K562 (cell line): ENCODE measurements around the gene PDE4A. TPM values are rescaled to one million over a fixed set of nuclear protein-coding genes. Genes with fewer than 3 reads are reported as not detected.

Experiments
- ATAC-seq: fragments of 200-7000 bp; cut with Tn5 transposase; 3 replicates; pipeline ENCODE4 v1.9.1; 2020; ENCODE audit warnings: moderate library complexity
- BruUV-seq: library from RNA; stranded (reverse); fragments of 400-500 nt; replicated peaks from 2 replicates; lab custom pipeline; 2021; lab: Mats Ljungman, UMichigan
- CTCF ChIA-PET: fragments of 300-600 bp; formaldehyde crosslinking; extraction: SDS; loops from one replicate; lab custom pipeline; 2021; ENCODE audit warnings: low intra/inter-chr PET ratio; lab: Yijun Ruan, JAX
- POLR2A ChIA-PET: fragments of 300-600, 350-650 bp; sonication (Branson Sonifier 250); formaldehyde crosslinking; extraction: SDS; loops from one replicate; lab custom pipeline; 2021; ENCODE audit warnings: antibody characterized with exemption, inconsistent platforms; lab: Yijun Ruan, JAX
- DNase-seq, 4 experiments: peaks; one replicate each; pipeline versions ENCODE4 v3.0.0 to v3.0.0-alpha.2; 2011 to 2018; ENCODE audit warnings: low spot score in 3 of 4, mixed read lengths in 3 of 4; ENCODE audit errors: extremely low read depth in 1 of 4
- FAIRE-seq: peaks from 2 replicates; lab custom pipeline; 2011; peaks lifted over from hg19 to GRCh38; lab: Jason Lieb, UNC
- H2AFZ ChIP-seq: 2 replicates; pipeline ENCODE4 v1.6.0; 2011; ENCODE audit warnings: low read depth, low read length, control low read depth, inconsistent platforms
- H3K27ac ChIP-seq: fragments of 200-600 bp; 3 replicates; pipeline ENCODE4 v1.8.0; 2011; ENCODE audit warnings: low read depth, mild to moderate bottlenecking, control low read depth, inconsistent platforms, low read length, moderate library complexity, mixed read lengths; ENCODE audit errors: extremely low read depth
- H3K27me3 ChIP-seq, 2 experiments: fragments of 300-600 bp in 1 of 2; 2 replicates in 1 of 2; 3 replicates in 1 of 2; pipeline versions ENCODE4 v1.6.0 to v1.8.0; 2011; ENCODE audit warnings: inconsistent platforms in 2 of 2, low read length in 2 of 2, mild to moderate bottlenecking in 1 of 2, mixed read lengths in 1 of 2, moderate library complexity in 1 of 2; ENCODE audit not compliant: control insufficient read depth in 2 of 2, insufficient read depth in 2 of 2
- H3K36me3 ChIP-seq: fragments of 300-600 bp; 3 replicates; pipeline ENCODE4 v1.8.0; 2011; ENCODE audit warnings: mild to moderate bottlenecking, low read length, inconsistent platforms; ENCODE audit not compliant: control insufficient read depth, insufficient read depth
- H3K4me1 ChIP-seq, 2 experiments: fragments of 200-600 bp in 1 of 2; replicated peaks in 1 of 2; 2 replicates in 1 of 2; 3 replicates in 1 of 2; pipeline versions ENCODE4 v1.5.1 to v1.8.0; 2011; ENCODE audit warnings: inconsistent platforms in 2 of 2, low read length in 2 of 2, mild to moderate bottlenecking in 1 of 2, mixed read lengths in 1 of 2, moderate library complexity in 1 of 2; ENCODE audit not compliant: control insufficient read depth in 2 of 2, insufficient read depth in 2 of 2
- H3K4me2 ChIP-seq: 2 replicates; pipeline ENCODE4 v1.6.1; 2011; ENCODE audit warnings: low read length, control low read depth, inconsistent platforms, mixed read lengths; ENCODE audit not compliant: insufficient read depth
- H3K4me3 ChIP-seq: fragments of 200-600 bp; sonication (generic), shearing (Covaris generic); 2 replicates; pipeline ENCODE4 v1.5.1; 2016; ENCODE audit warnings: control low read depth, inconsistent platforms
- H3K79me2 ChIP-seq: fragments of 200-600 bp; 3 replicates; pipeline ENCODE4 v1.8.0; 2011; ENCODE audit warnings: low read length, inconsistent platforms; ENCODE audit not compliant: control insufficient read depth, insufficient read depth
- H3K9ac ChIP-seq, 2 experiments: 2 replicates each; pipeline versions ENCODE4 v1.6.0 to v1.6.1; 2011; ENCODE audit warnings: low read depth in 2 of 2, low read length in 2 of 2, control low read depth in 1 of 2, inconsistent platforms in 1 of 2, mild to moderate bottlenecking in 1 of 2, mixed read lengths in 1 of 2; ENCODE audit not compliant: insufficient read depth in 1 of 2
- H3K9me1 ChIP-seq: one replicate; pipeline ENCODE4 v1.6.0; 2011; ENCODE audit warnings: inconsistent platforms, mild to moderate bottlenecking, low read length, moderate library complexity; ENCODE audit not compliant: control insufficient read depth, insufficient read depth
- H3K9me3 ChIP-seq: replicated peaks from 2 replicates; pipeline ENCODE4 v1.5.1; 2011; ENCODE audit warnings: low read depth, low read length, inconsistent platforms; ENCODE audit not compliant: control insufficient read depth, insufficient read depth
- H4K20me1 ChIP-seq: replicated peaks from 2 replicates; pipeline ENCODE4 v1.6.1; 2011; ENCODE audit warnings: low read length, inconsistent platforms, mixed read lengths; ENCODE audit not compliant: control insufficient read depth, insufficient read depth
- DACH1 ChIP-seq: fragments of 450-650 bp; IDR thresholded peaks from 2 replicates; pipeline ENCODE4 v1.6.1; 2018; ENCODE audit not compliant: partially characterized antibody
- KLF13 ChIP-seq: fragments of 450-650 bp; IDR thresholded peaks from 2 replicates; pipeline ENCODE4 v1.6.1; 2016; ENCODE audit warnings: missing genetic modification characterization, low read depth, mild to moderate bottlenecking, missing compliant biosample characterization, moderate library complexity, borderline replicate concordance
- MBD2 ChIP-seq: sonication (generic); IDR thresholded peaks from 2 replicates; pipeline ENCODE4 v1.6.1; 2016; ENCODE audit warnings: low read depth, borderline replicate concordance
- SAP30 ChIP-seq: fragments of 200-600 bp; sonication (generic); IDR thresholded peaks from 2 replicates; pipeline ENCODE4 v1.6.1; 2012; ENCODE audit warnings: borderline replicate concordance, low read depth, mild to moderate bottlenecking, moderate library complexity, low read length, control low read depth, inconsistent platforms; ENCODE audit not compliant: insufficient read depth, poor library complexity, severe bottlenecking
- TFE3 ChIP-seq: fragments of 450-650 bp; formaldehyde crosslinking; IDR thresholded peaks from 2 replicates; pipeline ENCODE4 v1.4.0; 2020; ENCODE audit warnings: mild to moderate bottlenecking, mixed read lengths
- ZNF740 ChIP-seq, 3 experiments: fragments of 200-800 bp in 1 of 3; sonication (Bioruptor generic) in 1 of 3; sonication (generic) in 1 of 3; formaldehyde crosslinking in 1 of 3; IDR thresholded peaks; 2 replicates each; pipeline versions ENCODE4 v1.6.1 to v1.8.0; 2016 to 2022; ENCODE audit warnings: mild to moderate bottlenecking in 2 of 3, missing compliant biosample characterization in 2 of 3, missing genetic modification characterization in 2 of 3, missing genetic modification reagents in 1 of 3
- ZNF77 ChIP-seq: fragments of 250-450 bp; sonication (Bioruptor Pico); IDR thresholded peaks from 2 replicates; pipeline ENCODE4 v1.5.0; 2020
- WGBS: fragments of 100-300 bp; shearing (Covaris generic); methylation state at CpG from one replicate; pipeline ENCODE4 v1.1.6; 2016; ENCODE audit warnings: low coverage, mixed read lengths; ENCODE audit not compliant: insufficient coverage; ENCODE audit errors: missing lambda C conversion rate; 5-methylcytosine and 5-hydroxymethylcytosine counted together
- in situ Hi-C: fragments of 300-500 bp; cut with MboI; formaldehyde crosslinking; loops from 4 replicates; pipeline ENCODE4 v1.15.0; 2018; ENCODE audit warnings: inconsistent platforms, mixed read lengths
- intact Hi-C: fragments of 100-400 bp; cut with micrococcal nuclease; formaldehyde crosslinking; loops from 2 replicates; pipeline ENCODE4 v1.14.2; 2022
- polyA plus RNA-seq, 8 experiments: library from polyadenylated mRNA; depleted of rRNA in 4 of 8; stranded (reverse) in 5 of 8; unstranded in 3 of 8; fragments of >200 nt; fragmentation: Nextera tagmentation in 2 of 8; fragmentation: Illumina TruSeq in 1 of 8; extraction: Ambion mirVana in 2 of 8; extraction: Trizol in 1 of 8; gene quantifications; 2 replicates each; pipeline versions ENCODE4 v1.2.1 to v1.2.3, GENCODE V29; 2011 to 2014; ENCODE audit warnings: inconsistent platforms in 1 of 8, missing spikeins in 1 of 8
- total RNA-seq, 7 experiments: library from RNA; depleted of rRNA in 6 of 7; stranded (reverse); fragments of >200 nt in 6 of 7; fragmentation: Illumina TruSeq in 2 of 7; extraction: Trizol in 2 of 7; gene quantifications; 2 replicates each; pipeline versions ENCODE4 v1.2.1 to v1.2.3, GENCODE V29; 2011 to 2021; ENCODE audit warnings: low replicate concordance in 1 of 7

Gene PDE4A
- total and polyA plus RNA-seq, 9 of the 15 experiments (the other 6 are each of a cell fraction or from before 2014, with no cell fraction given): 0.66 to 26.9 (median 4.6) TPM

GRCh38 chr19:10422046-10422461, 1.7 kb downstream of the PDE4A start (continued):
- no peak for TF ChIP-seq SAP30
- no peak for TF ChIP-seq ZNF77
- no peak for TF ChIP-seq KLF13
- peak; percentile 13 for TF ChIP-seq DACH1
- TF ChIP-seq, all 486 proteins: peak for 15

- H4K20me1 ChIP-seq: peaks cover 13% of the 10 kb centered on the region
- intact Hi-C loops (loop anchor here (5.0 kb wide), 1 partner anchor 54 kb away; no protein-coding TSS in a partner anchor), in situ Hi-C loops (no loop called here)
- FAIRE-seq: no peak
- H3K27ac ChIP-seq: no peak overlapping the region
- no peaks in the 10 kb centered on the region for H3K9me1 ChIP-seq
- no peak overlapping the region for H3K4me3 ChIP-seq
- H2AFZ ChIP-seq: no peak overlapping the region
- H3K9ac ChIP-seq: no peak overlapping the region
- ChIA-PET CTCF (interaction anchor here (0.5 kb wide), 1 partner anchor 797 kb away, joined by 3 read pairs; no protein-coding TSS in a partner anchor), POLR2A (interaction anchor here (2.0 kb wide), 1 partner anchor 11 kb away, joined by 8 read pairs; no protein-coding TSS in a partner anchor)
- no peak overlapping the region for H3K4me2 ChIP-seq
- no peaks in the 10 kb centered on the region for H3K9me3 ChIP-seq
- no TSS peak for BruUV-seq
- 93% methylated on average over 2 of the region's 3 CpGs for WGBS
- ATAC-seq: no peak
- H3K36me3 ChIP-seq: no peaks in the 10 kb centered on the region
- H3K4me1 ChIP-seq: peaks cover 38 to 69% of the 10 kb centered on the region in 2 experiments; a peak in 4 of 5 replicates
- H3K79me2 ChIP-seq: peaks cover 83% of the 10 kb centered on the region
- no peaks in the 10 kb centered on the region for H3K27me3 ChIP-seq
- DNase-seq: no peak
- TF ChIP-seq MBD2: no peak
- no peak for TF ChIP-seq ZNF740 (CRISPR knock-in tag; IDR thresholded peaks at IDR 0.05)
- TF ChIP-seq ZNF740 (tag; IDR thresholded peaks at IDR 0.05): no peak
- TF ChIP-seq TFE3 (CRISPR knock-in tag): no peak
Measured at GRCh38 chr19:10422846-10423245, 2.5 kb downstream of the PDE4A start.
